Measurements from ENCODE around the gene ANO1.

DNA sequence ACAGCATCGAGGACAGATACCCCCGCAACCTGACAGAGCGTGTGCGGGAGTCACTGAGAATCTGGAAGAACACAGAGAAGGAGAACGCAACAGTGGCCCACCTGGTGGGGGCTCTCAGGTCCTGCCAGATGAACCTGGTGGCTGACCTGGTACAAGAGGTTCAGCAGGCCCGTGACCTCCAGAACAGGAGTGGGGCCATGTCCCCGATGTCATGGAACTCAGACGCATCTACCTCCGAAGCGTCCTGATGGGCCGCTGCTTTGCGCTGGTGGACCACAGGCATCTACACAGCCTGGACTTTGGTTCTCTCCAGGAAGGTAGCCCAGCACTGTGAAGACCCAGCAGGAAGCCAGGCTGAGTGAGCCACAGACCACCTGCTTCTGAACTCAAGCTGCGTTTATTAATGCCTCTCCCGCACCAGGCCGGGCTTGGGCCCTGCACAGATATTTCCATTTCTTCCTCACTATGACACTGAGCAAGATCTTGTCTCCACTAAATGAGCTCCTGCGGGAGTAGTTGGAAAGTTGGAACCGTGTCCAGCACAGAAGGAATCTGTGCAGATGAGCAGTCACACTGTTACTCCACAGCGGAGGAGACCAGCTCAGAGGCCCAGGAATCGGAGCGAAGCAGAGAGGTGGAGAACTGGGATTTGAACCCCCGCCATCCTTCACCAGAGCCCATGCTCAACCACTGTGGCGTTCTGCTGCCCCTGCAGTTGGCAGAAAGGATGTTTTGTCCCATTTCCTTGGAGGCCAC, 128.3 kb downstream of the ANO1 start:
- TF ChIP-seq POLR2AphosphoS5 (IDR thresholded peaks at IDR 0.05) = no peak
- TF ChIP-seq POLR2A (IDR thresholded peaks at IDR 0.05) = no peak
